ENCODE measurements around the gene DCAF12.

GRCh38 chr9:34102796-34103195 lies 23.7 kb downstream of the DCAF12 start:
- TF ChIP-seq, protein P1, sequence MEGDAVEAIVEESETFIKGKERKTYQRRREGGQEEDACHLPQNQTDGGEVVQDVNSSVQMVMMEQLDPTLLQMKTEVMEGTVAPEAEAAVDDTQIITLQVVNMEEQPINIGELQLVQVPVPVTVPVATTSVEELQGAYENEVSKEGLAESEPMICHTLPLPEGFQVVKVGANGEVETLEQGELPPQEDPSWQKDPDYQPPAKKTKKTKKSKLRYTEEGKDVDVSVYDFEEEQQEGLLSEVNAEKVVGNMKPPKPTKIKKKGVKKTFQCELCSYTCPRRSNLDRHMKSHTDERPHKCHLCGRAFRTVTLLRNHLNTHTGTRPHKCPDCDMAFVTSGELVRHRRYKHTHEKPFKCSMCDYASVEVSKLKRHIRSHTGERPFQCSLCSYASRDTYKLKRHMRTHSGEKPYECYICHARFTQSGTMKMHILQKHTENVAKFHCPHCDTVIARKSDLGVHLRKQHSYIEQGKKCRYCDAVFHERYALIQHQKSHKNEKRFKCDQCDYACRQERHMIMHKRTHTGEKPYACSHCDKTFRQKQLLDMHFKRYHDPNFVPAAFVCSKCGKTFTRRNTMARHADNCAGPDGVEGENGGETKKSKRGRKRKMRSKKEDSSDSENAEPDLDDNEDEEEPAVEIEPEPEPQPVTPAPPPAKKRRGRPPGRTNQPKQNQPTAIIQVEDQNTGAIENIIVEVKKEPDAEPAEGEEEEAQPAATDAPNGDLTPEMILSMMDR (tag by site-specific recombination; IDR thresholded peaks at IDR 0.05): no peak
- TF ChIP-seq ZBTB21 (tag by site-specific recombination; IDR thresholded peaks at IDR 0.05) (no peak), KLF8 (tag by site-specific recombination; IDR thresholded peaks at IDR 0.05) (no peak)
